ENCODE measurements around the gene CEMIP. TPM values are rescaled to one million over a fixed set of nuclear protein-coding genes. Genes with fewer than 3 reads are reported as not detected.

The CEMIP gene
- total and polyA plus RNA-seq, 2 experiments from 2014 or later = 2.3 to 4.4 TPM

GRCh38 chr15:80893777-80894176 lies 114.6 kb downstream of the CEMIP start:
- H3K9me2 ChIP-seq (replicated peaks; ENCODE audit: insufficient read depth) = no peaks in the 10 kb centered on the region
- H3K36me3 ChIP-seq (replicated peaks; ENCODE audit: insufficient read depth, low read depth) = no peaks in the 10 kb centered on the region
- H3K4me1 ChIP-seq (ENCODE audit: insufficient read depth) = no peaks in the 10 kb centered on the region
- no peak overlapping the region for H3K27ac ChIP-seq
- DNase-seq (ENCODE audit: low spot score) = no peak
- TF ChIP-seq, protein P1, sequence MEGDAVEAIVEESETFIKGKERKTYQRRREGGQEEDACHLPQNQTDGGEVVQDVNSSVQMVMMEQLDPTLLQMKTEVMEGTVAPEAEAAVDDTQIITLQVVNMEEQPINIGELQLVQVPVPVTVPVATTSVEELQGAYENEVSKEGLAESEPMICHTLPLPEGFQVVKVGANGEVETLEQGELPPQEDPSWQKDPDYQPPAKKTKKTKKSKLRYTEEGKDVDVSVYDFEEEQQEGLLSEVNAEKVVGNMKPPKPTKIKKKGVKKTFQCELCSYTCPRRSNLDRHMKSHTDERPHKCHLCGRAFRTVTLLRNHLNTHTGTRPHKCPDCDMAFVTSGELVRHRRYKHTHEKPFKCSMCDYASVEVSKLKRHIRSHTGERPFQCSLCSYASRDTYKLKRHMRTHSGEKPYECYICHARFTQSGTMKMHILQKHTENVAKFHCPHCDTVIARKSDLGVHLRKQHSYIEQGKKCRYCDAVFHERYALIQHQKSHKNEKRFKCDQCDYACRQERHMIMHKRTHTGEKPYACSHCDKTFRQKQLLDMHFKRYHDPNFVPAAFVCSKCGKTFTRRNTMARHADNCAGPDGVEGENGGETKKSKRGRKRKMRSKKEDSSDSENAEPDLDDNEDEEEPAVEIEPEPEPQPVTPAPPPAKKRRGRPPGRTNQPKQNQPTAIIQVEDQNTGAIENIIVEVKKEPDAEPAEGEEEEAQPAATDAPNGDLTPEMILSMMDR (IDR thresholded peaks at IDR 0.05; ENCODE audit: poor library complexity) = no peak
- TF ChIP-seq EZH2phosphoT487 (IDR thresholded peaks at IDR 0.05; ENCODE audit: low read depth, severe bottlenecking, unreplicated experiment) (no peak), EZH2 (IDR thresholded peaks at IDR 0.05; ENCODE audit: borderline replicate concordance) (no peak)
- 83% methylated on average over 1 of the region's 1 CpG for WGBS (ENCODE audit: low lambda C conversion rate, missing lambda C conversion rate)
- no peak overlapping the region for H2AFZ ChIP-seq
- H3K4me2 ChIP-seq = no peak overlapping the region
- no peaks in the 10 kb centered on the region for H3K27me3 ChIP-seq
- no peak overlapping the region for H3K4me3 ChIP-seq
- H3K79me2 ChIP-seq = no peaks in the 10 kb centered on the region
- H4K20me1 ChIP-seq (ENCODE audit: insufficient read depth, poor library complexity, severe bottlenecking) = no peaks in the 10 kb centered on the region
- H3K9me3 ChIP-seq (ENCODE audit: low read depth) = no peaks in the 10 kb centered on the region

DNA sequence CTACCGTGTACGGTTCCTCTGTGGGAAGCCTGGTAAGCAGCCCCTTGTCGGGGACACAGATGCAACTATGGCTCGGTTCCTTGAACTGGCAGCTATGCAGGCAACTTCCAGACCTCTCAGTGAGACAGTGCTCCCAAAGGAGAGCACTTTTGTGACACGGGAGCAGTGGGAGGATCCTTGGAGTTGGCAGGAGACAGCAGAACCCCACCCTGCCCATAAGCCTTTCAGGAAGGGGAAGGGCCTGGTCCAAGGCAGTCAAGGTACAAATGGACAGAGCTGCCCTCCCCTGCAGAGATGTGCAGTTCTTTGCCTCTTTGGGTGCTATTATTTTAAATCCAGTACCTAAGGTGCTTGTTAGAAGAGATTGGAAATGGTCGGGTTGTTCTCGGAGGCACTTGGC lies 115.9 kb downstream of the CEMIP start:
- Histone ChIP-seq H3K79me2 (no peaks in the 10 kb centered on the region), H3K9me3 (ENCODE audit: low read depth) (no peaks in the 10 kb centered on the region), H4K20me1 (ENCODE audit: insufficient read depth, poor library complexity, severe bottlenecking) (no peaks in the 10 kb centered on the region), H3K27me3 (no peaks in the 10 kb centered on the region), H3K9me2 (replicated peaks; ENCODE audit: insufficient read depth) (no peaks in the 10 kb centered on the region), H3K36me3 (replicated peaks; ENCODE audit: insufficient read depth, low read depth) (no peaks in the 10 kb centered on the region), H3K4me1 (ENCODE audit: insufficient read depth) (no peaks in the 10 kb centered on the region), H2AFZ (no peak overlapping the region), H3K4me3 (no peak overlapping the region), H3K4me2 (no peak overlapping the region), H3K27ac (no peak overlapping the region)
- WGBS (ENCODE audit: low lambda C conversion rate, missing lambda C conversion rate) = 92% methylated on average over 7 of the region's 7 CpGs
- TF ChIP-seq EZH2phosphoT487 (IDR thresholded peaks at IDR 0.05; ENCODE audit: low read depth, severe bottlenecking, unreplicated experiment) (no peak), EZH2 (IDR thresholded peaks at IDR 0.05; ENCODE audit: borderline replicate concordance) (no peak)
- TF ChIP-seq, protein P1 (IDR thresholded peaks at IDR 0.05; ENCODE audit: poor library complexity) = no peak
- no peak for DNase-seq (ENCODE audit: low spot score)

- WGBS (ENCODE audit: low lambda C conversion rate, missing lambda C conversion rate) = 93% methylated on average over 2 of the region's 2 CpGs
Observed at GRCh38 chr15:80895965-80896364, 116.8 kb downstream of the CEMIP start.

More at GRCh38 chr15:80895965-80896364, 116.8 kb downstream of the CEMIP start:
- Histone ChIP-seq H3K27ac (no peak overlapping the region), H3K36me3 (replicated peaks; ENCODE audit: insufficient read depth, low read depth) (no peaks in the 10 kb centered on the region), H3K9me2 (replicated peaks; ENCODE audit: insufficient read depth) (no peaks in the 10 kb centered on the region), H3K4me1 (ENCODE audit: insufficient read depth) (no peaks in the 10 kb centered on the region), H3K27me3 (no peaks in the 10 kb centered on the region), H3K79me2 (no peaks in the 10 kb centered on the region), H2AFZ (no peak overlapping the region), H4K20me1 (ENCODE audit: insufficient read depth, poor library complexity, severe bottlenecking) (no peaks in the 10 kb centered on the region), H3K4me3 (no peak overlapping the region), H3K9me3 (ENCODE audit: low read depth) (no peaks in the 10 kb centered on the region), H3K4me2 (no peak overlapping the region)
- DNase-seq (ENCODE audit: low spot score) = no peak
- no peak for TF ChIP-seq EZH2 (IDR thresholded peaks at IDR 0.05; ENCODE audit: borderline replicate concordance)
- TF ChIP-seq EZH2phosphoT487 (IDR thresholded peaks at IDR 0.05; ENCODE audit: low read depth, severe bottlenecking, unreplicated experiment) = no peak
- TF ChIP-seq, protein P1 (IDR thresholded peaks at IDR 0.05; ENCODE audit: poor library complexity) = no peak
